GM18909 (cell line): Measurements from ENCODE around the gene TNS1.

ENCODE experiments used
- ATAC-seq: cut with Tn5 transposase; IDR thresholded peaks from one replicate; pipeline ENCODE4 v1.9.1; 2021; ENCODE audit warnings: mild to moderate bottlenecking; ENCODE audit not compliant: unreplicated experiment, poor library complexity

The TNS1 gene

GRCh38 chr2:217948351-217948791, 54.4 kb downstream of the TNS1 start:
- ATAC-seq: no peak

- no peak for ATAC-seq
These were observed 55.1 kb downstream of the TNS1 start for GRCh38 chr2:217947383-217948350.

- no peak for ATAC-seq
These were observed 56.7 kb downstream of the TNS1 start for GRCh38 chr2:217946051-217946450.

GRCh38 chr2:217945530-217945929, 57.3 kb downstream of the TNS1 start:
- no peak for ATAC-seq

GRCh38 chr2:217944923-217945322, 57.9 kb downstream of the TNS1 start:
- no peak for ATAC-seq

GRCh38 chr2:217944366-217944765, 58.4 kb downstream of the TNS1 start:
- ATAC-seq: no peak

GRCh38 chr2:217943446-217944321, 59.1 kb downstream of the TNS1 start:
- ATAC-seq: no peak

GRCh38 chr2:217942731-217943335, 60.0 kb downstream of the TNS1 start:
- ATAC-seq: no peak

- no peak for ATAC-seq
These were observed 60.7 kb downstream of the TNS1 start for GRCh38 chr2:217941886-217942728.

- ATAC-seq: no peak
These were observed 61.5 kb downstream of the TNS1 start for GRCh38 chr2:217941339-217941738.

GRCh38 chr2:217940261-217941220, 62.3 kb downstream of the TNS1 start:
- ATAC-seq: no peak

GRCh38 chr2:217939629-217940245, 63.1 kb downstream of the TNS1 start:
- no peak for ATAC-seq

GRCh38 chr2:217939220-217939619, 63.6 kb downstream of the TNS1 start:
- ATAC-seq: no peak

- ATAC-seq: no peak
These were observed 64.8 kb downstream of the TNS1 start for GRCh38 chr2:217938036-217938435.

GRCh38 chr2:217937446-217937845, 65.3 kb downstream of the TNS1 start:
- ATAC-seq: no peak

- ATAC-seq: no peak
These were observed 65.8 kb downstream of the TNS1 start for GRCh38 chr2:217936952-217937351.

- ATAC-seq: no peak
These were observed 66.7 kb downstream of the TNS1 start for GRCh38 chr2:217935901-217936684.
